Esophagus mucosa (tissue), 1 donor: Measurements from ENCODE around the gene NUMB. TPM values are rescaled to one million over a fixed set of nuclear protein-coding genes. Genes with fewer than 3 reads are reported as not detected.

Experiments
- ATAC-seq: fragments of 200-7000 bp; cut with Tn5 transposase; one replicate; pipeline ENCODE4 v1.9.1; 2020
- total RNA-seq: library from RNA; stranded (reverse); gene quantifications from one replicate; pipeline ENCODE4 v1.2.4, GENCODE V29; 2023
- donor health status: DM: yes; HTN: yes; CAD: no.

The NUMB gene
- total RNA-seq, 1 donor from 2014 or later: 49.2 TPM

- no peak for ATAC-seq
Observed at GRCh38 chr14:73225496-73225895, 232.8 kb downstream of the NUMB start.

Other genes with a start within 250 kb of the NUMB start
- gene PAPLN, start 221.0 kb downstream of the NUMB start, total RNA-seq: 5.1 TPM
- gene RIOX1, start 32.4 kb upstream of the NUMB start, total RNA-seq: 7.1 TPM
- 2.7 TPM for gene ACOT1, start 78.6 kb upstream of the NUMB start, total RNA-seq
- gene HEATR4, start 100.4 kb upstream of the NUMB start, total RNA-seq: 0.04 TPM
- 7.2 TPM for gene ACOT2, start 110.7 kb upstream of the NUMB start, total RNA-seq
- 1.0 TPM for gene ACOT4, start 133.3 kb upstream of the NUMB start, total RNA-seq
- not detected for gene ACOT6, start 154.0 kb upstream of the NUMB start, total RNA-seq
- gene DNAL1, start 186.4 kb upstream of the NUMB start, total RNA-seq: 4.1 TPM